SIG-M5 (cell line): ENCODE measurements around the gene LIMK2.

Experiments
- DNase-seq: peaks from one replicate; lab custom pipeline; 2025; lab: John Stamatoyannopoulos, UW

Gene LIMK2

DNA sequence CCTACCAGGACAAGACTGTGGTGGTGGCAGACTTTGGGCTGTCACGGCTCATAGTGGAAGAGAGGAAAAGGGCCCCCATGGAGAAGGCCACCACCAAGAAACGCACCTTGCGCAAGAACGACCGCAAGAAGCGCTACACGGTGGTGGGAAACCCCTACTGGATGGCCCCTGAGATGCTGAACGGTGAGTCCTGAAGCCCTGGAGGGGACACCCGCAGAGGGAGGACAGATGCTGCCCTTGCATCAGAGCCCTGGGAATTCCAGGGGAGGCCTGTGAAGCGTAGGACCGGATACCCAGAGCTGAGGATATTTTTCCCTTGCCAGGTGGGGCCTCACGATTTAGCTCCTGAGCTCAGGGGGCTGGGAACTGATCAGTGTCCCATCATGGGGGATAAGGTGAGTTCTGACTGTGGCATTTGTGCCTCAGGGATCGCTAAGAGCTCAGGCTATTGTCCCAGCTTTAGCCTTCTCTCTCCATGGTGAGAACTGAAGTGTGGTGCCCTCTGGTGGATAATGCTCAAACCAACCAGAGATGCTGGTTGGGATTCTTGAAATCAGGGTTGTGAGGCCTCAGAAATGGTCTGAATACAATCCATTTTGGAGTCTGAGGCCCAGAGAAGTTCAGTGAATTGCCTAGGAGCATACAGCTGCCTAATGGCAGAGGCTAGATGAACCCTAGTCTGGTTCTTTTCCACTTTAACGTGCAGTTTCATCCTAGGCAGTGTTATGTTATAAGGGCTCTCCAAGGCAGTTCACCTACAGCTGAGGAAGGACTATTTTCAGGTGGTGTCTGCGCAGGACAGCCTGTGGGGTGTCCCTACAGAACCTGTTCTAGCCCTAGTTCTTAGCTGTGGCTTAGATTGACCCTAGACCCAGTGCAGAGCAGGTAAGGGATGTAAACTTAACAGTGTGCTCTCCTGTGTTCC, 60.7 kb downstream of the LIMK2 start:
- no peak for DNase-seq

- no peak for DNase-seq
Measured at GRCh38 chr22:31274017-31274416, 61.9 kb downstream of the LIMK2 start.

- no peak for DNase-seq
Measured at GRCh38 chr22:31275018-31275417, 62.9 kb downstream of the LIMK2 start.

DNA sequence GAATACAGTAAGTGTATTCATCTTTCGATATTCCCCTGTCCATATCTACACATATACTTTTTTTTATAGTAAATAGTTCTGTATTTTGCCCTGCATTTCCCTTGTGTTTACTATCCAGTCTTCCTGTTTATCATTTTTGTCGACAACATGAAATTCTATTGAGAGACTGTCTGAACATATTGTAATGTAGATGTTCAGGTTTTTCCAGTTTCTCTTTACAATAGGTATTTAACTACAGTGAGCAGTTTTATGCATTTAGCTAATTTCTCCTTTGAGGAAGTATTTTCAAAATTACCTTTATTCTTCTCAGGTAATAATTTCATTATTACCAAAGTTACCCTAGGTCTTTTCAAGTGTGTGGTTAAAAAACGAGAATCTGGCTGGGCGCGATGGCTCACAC, 63.5 kb downstream of the LIMK2 start:
- no peak for DNase-seq

GRCh38 chr22:31276426-31277167, 64.5 kb downstream of the LIMK2 start:
- DNase-seq: no peak

GRCh38 chr22:31277741-31278140, 65.6 kb downstream of the LIMK2 start:
- DNase-seq: no peak

GRCh38 chr22:31278151-31278621, 66.1 kb downstream of the LIMK2 start:
- DNase-seq: no peak

DNA sequence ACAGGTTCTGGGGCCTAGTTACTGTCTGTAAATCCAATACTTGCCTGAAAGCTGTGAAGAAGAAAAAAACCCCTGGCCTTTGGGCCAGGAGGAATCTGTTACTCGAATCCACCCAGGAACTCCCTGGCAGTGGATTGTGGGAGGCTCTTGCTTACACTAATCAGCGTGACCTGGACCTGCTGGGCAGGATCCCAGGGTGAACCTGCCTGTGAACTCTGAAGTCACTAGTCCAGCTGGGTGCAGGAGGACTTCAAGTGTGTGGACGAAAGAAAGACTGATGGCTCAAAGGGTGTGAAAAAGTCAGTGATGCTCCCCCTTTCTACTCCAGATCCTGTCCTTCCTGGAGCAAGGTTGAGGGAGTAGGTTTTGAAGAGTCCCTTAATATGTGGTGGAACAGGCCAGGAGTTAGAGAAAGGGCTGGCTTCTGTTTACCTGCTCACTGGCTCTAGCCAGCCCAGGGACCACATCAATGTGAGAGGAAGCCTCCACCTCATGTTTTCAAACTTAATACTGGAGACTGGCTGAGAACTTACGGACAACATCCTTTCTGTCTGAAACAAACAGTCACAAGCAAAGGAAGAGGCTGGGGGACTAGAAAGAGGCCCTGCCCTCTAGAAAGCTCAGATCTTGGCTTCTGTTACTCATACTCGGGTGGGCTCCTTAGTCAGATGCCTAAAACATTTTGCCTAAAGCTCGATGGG, 66.7 kb downstream of the LIMK2 start:
- DNase-seq: no peak

- no peak for DNase-seq
Measured at GRCh38 chr22:31279327-31279669, 67.2 kb downstream of the LIMK2 start.

DNA sequence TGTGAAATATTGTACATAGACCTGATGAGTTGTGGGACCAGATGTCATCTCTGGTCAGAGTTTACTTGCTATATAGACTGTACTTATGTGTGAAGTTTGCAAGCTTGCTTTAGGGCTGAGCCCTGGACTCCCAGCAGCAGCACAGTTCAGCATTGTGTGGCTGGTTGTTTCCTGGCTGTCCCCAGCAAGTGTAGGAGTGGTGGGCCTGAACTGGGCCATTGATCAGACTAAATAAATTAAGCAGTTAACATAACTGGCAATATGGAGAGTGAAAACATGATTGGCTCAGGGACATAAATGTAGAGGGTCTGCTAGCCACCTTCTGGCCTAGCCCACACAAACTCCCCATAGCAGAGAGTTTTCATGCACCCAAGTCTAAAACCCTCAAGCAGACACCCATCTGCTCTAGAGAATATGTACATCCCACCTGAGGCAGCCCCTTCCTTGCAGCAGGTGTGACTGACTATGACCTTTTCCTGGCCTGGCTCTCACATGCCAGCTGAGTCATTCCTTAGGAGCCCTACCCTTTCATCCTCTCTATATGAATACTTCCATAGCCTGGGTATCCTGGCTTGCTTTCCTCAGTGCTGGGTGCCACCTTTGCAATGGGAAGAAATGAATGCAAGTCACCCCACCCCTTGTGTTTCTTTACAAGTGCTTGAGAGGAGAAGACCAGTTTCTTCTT, 67.9 kb downstream of the LIMK2 start:
- no peak for DNase-seq

- DNase-seq: no peak
Measured at GRCh38 chr22:31281733-31282132, 69.6 kb downstream of the LIMK2 start.

- DNase-seq: no peak
Measured at GRCh38 chr22:31282748-31283468, 70.8 kb downstream of the LIMK2 start.

DNA sequence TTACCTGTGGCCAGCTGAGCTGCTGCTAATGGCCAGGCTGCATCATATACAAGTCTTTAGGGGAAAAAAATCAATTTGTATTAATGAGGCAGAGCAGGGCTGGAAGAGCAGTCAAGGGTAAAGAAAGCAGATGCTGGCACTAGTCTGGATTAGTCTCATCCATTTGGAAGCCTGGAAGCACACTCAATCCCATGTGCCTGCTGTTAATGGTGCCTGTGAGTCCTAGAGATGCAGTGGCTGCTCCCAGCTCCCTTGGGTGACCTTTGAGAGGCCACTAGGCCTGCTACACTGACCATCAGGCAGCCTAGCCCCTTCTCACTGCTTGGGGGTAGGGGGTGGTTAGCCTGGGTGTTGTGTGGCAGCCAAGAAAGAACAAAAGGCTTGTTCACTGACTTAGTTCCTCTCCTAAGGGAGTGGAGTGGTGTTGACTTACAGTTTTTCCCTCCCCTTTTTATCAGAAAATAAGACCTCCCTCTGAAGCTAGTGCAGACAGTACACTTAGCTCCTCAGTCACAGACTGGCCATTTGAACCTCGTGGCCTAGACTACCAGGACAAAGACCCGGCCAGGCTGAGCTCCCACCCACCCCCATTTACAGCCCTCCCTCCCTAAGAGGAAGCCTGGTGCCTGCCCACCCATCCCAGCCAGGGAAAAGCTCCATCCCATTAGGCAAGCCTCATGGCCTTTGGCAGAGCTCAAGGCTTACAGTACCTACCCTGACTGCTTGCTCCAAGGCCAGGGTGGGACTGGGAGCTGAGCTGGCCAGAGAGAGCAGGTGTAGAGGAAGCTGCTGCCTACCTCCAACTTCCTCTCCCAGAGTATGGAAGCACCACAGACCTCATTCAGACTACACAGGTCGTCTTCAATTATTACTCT, 72.4 kb downstream of the LIMK2 start:
- no peak for DNase-seq

DNA sequence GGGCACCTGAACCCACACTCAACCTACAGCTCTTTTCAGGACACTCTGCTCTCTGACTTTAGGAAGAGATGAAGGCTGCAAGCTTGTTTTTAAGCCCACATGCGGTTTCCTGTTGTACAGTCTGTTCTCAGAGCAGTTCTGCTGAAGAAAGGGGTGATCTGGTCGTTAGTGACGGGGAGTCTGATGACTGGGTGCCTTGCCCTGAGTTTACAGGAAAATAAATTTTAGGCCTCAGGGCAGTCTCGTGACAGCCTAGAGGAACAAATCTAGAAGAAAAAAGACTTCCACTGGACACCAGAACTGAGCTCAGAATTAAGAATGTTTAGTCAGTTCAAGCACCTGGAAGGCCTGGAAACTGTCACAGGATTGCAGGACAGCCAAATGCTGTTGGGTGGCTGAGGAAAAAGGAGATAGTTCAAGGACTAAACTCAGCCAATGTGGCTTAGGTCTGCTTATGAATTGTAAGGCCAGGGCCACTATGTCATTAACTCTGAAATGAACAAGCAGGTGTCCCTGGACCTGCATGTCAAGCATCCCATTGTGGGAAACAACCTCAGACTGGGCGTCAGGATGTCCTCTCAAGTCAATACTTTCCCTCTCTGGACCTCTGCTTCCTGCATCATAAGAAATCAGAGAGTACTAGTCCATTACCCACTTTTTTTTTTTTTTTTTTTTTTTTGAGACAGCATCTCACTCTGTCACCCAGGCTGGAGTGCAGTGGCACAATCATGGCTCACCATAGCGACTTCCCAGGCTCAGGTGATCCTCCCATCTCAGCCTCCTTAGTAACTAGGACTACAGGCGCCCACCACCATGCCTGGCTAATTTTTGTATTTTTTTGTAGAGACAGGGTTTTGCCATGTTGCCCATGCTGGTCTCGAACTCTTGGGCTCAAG, 74.5 kb downstream of the LIMK2 start:
- DNase-seq: no peak

- no peak for DNase-seq
Measured at GRCh38 chr22:31287818-31288495, 75.9 kb downstream of the LIMK2 start.

DNA sequence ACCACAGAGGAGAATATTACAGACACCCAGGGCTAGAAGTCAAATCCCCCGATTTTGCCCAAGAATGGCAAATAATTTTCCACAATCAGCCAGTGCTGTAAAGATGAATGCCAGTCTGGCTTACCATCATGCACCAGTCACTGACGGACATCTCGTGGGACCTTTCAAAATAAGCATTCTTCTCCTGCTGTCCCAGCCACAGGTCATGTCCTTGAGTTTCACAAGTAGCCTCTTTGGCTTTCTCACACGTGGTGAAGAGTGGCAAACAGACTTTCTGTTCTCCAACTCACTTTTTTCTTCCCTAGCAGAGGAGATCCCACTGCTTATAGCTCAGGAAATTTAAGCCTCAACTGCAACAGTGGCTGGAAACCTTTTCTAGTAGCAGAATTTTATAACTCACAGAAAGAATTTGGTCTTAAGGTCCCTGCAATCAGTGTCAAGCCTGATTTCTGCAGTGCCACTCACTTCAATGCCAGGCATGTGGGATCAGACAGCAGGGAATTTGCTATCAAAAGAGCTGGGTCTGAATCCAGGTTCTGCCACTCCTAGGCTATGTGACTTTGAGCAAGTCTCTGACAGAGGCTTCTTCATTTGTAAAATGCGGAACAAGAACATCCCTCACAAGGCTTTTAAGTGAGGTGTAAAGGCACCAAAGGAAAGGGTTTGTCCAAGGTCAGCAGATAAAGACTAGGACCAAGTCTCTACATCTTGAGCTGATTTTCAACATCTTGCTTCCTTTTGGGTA, 76.6 kb downstream of the LIMK2 start:
- no peak for DNase-seq

GRCh38 chr22:31289344-31289743, 77.2 kb downstream of the LIMK2 start:
- DNase-seq: no peak
